Caco-2 (cell line): Measurements from ENCODE around the gene NDUFB10. TPM values are rescaled to one million over a fixed set of nuclear protein-coding genes. Genes with fewer than 3 reads are reported as not detected.
A peak's percentile ranks its signal among the peaks of the same experiment; 100 is the strongest.

ENCODE experiments used
- BruUV-seq: library from RNA; stranded (reverse); fragments of 400-500 nt; replicated peaks from 2 replicates; lab custom pipeline; 2021; lab: Mats Ljungman, UMichigan
- CTCF ChIA-PET: fragments of 300-600 bp; sonication (Branson Sonifier 250); formaldehyde crosslinking; loops from one replicate; lab custom pipeline; 2022; ENCODE audit warnings: antibody characterized with exemption; lab: Charles Lee
- POLR2A ChIA-PET: fragments of 300-600 bp; sonication (Branson Sonifier 250); formaldehyde crosslinking; loops from one replicate; lab custom pipeline; 2022; ENCODE audit warnings: antibody characterized with exemption; lab: Charles Lee
- DNase-seq, 2 experiments: peaks; one replicate each; pipeline versions ENCODE4 v3.0.0 to v3.0.0-alpha.2; 2020 to 2022
- H3K27me3 ChIP-seq: replicated peaks from 2 replicates; pipeline ENCODE4 v1.6.0; 2011; ENCODE audit warnings: low read length; ENCODE audit not compliant: control insufficient read depth, insufficient read depth
- H3K36me3 ChIP-seq: 2 replicates; pipeline ENCODE4 v1.5.1; 2011; ENCODE audit warnings: low read length; ENCODE audit not compliant: control insufficient read depth, insufficient read depth
- H3K4me1 ChIP-seq: fragments of 250-450 bp; sonication (Bioruptor Pico); 2 replicates; pipeline ENCODE4 v1.5.1; 2020; ENCODE audit warnings: mild to moderate bottlenecking
- H3K4me3 ChIP-seq: 2 replicates; pipeline ENCODE4 v1.5.1; 2011; ENCODE audit warnings: low read depth, mild to moderate bottlenecking, control low read depth, low read length
- H3K9me3 ChIP-seq: fragments of 250-450 bp; sonication (Bioruptor Pico); 2 replicates; pipeline ENCODE4 v1.5.1; 2020; ENCODE audit warnings: mild to moderate bottlenecking, moderate library complexity
- H3K27ac Mint-ChIP-seq: one replicate; pipeline ENCODE4 v1.8.0; 2022; ENCODE audit warnings: mixed read lengths; ENCODE audit not compliant: unreplicated experiment
- H3K27me3 Mint-ChIP-seq: one replicate; pipeline ENCODE4 v1.8.0; 2022; ENCODE audit warnings: mixed read lengths; ENCODE audit not compliant: insufficient read depth, unreplicated experiment
- H3K36me3 Mint-ChIP-seq: one replicate; pipeline ENCODE4 v1.8.0; 2022; ENCODE audit warnings: mild to moderate bottlenecking, mixed read lengths; ENCODE audit not compliant: insufficient read depth, unreplicated experiment
- H3K4me1 Mint-ChIP-seq: one replicate; pipeline ENCODE4 v1.8.0; 2022; ENCODE audit warnings: low read depth, mixed read lengths; ENCODE audit not compliant: unreplicated experiment
- H3K4me3 Mint-ChIP-seq: one replicate; pipeline ENCODE4 v1.8.0; 2022; ENCODE audit warnings: mild to moderate bottlenecking, moderate library complexity, mixed read lengths; ENCODE audit not compliant: unreplicated experiment
- H3K9me3 Mint-ChIP-seq: one replicate; pipeline ENCODE4 v1.8.0; 2022; ENCODE audit warnings: mixed read lengths; ENCODE audit not compliant: unreplicated experiment
- intact Hi-C: fragments of 100-400 bp; cut with micrococcal nuclease; formaldehyde crosslinking; loops from one replicate; pipeline ENCODE4 v1.10.0; 2022; ENCODE audit not compliant: unreplicated experiment
- total RNA-seq: library from RNA; stranded (reverse); gene quantifications from 2 replicates; pipeline ENCODE4 v1.2.3, GENCODE V29; 2022
- TF ChIP-seq, protein P1 (sequence below), 2 experiments: fragments of 200-600 bp in 1 of 2; IDR thresholded peaks; 1 replicate in 1 of 2; 2 replicates in 1 of 2; pipeline versions ENCODE4 v1.5.1 to v1.8.0; 2011 to 2022; ENCODE audit warnings: antibody characterized with exemption in 1 of 2, control low read depth in 1 of 2, inconsistent platforms in 1 of 2, low read depth in 1 of 2, low read length in 1 of 2, mild to moderate bottlenecking in 1 of 2, moderate library complexity in 1 of 2; ENCODE audit not compliant: insufficient read depth in 1 of 2, severe bottlenecking in 1 of 2, unreplicated experiment in 1 of 2

Gene NDUFB10
- total RNA-seq, 1 experiment from 2014 or later = 128 TPM

DNA sequence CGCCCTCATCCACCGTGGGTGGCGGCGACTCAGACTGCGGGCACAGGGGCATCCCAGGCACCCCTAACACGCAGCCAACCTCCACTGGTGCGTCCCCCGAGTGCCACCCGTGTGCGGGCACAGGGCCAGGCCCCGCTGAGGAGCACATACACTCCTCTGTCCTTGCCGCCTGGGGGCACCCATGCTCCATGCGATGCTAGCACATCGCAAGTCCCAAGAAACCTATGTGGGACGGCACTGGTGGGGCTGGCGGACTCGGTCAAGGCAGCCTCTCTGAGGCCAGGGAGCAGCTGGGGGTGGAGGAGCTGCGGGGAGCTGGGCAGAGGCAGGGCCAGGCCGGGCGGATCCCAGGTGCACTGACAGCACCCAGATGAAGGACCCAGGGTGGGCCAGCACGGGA, 46.3 kb downstream of the NDUFB10 start:
- intact Hi-C loops = no loop called here
- no peaks in the 10 kb centered on the region for H3K27me3 ChIP-seq
- H3K4me1 Mint-ChIP-seq = peaks cover 5% of the 10 kb centered on the region
- no peak overlapping the region for H3K4me3 ChIP-seq
- peak overlapping the region; percentile 51 for H3K27ac Mint-ChIP-seq
- DNase-seq = no peak
- CTCF ChIA-PET = no interaction called here
- H3K4me1 ChIP-seq = peaks cover 15% of the 10 kb centered on the region; the same call in 1 of the 2 replicates
- no peaks in the 10 kb centered on the region; the same call in 1 of the 2 replicates for H3K36me3 ChIP-seq
- no peaks in the 10 kb centered on the region for H3K9me3 ChIP-seq
- TF ChIP-seq, protein P1, sequence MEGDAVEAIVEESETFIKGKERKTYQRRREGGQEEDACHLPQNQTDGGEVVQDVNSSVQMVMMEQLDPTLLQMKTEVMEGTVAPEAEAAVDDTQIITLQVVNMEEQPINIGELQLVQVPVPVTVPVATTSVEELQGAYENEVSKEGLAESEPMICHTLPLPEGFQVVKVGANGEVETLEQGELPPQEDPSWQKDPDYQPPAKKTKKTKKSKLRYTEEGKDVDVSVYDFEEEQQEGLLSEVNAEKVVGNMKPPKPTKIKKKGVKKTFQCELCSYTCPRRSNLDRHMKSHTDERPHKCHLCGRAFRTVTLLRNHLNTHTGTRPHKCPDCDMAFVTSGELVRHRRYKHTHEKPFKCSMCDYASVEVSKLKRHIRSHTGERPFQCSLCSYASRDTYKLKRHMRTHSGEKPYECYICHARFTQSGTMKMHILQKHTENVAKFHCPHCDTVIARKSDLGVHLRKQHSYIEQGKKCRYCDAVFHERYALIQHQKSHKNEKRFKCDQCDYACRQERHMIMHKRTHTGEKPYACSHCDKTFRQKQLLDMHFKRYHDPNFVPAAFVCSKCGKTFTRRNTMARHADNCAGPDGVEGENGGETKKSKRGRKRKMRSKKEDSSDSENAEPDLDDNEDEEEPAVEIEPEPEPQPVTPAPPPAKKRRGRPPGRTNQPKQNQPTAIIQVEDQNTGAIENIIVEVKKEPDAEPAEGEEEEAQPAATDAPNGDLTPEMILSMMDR (IDR thresholded peaks at IDR 0.05; ENCODE audit: insufficient read depth in 1 of 2, low read depth in 1 of 2, low read length in 1 of 2, severe bottlenecking in 1 of 2, unreplicated experiment in 1 of 2) = no peak
- H3K27me3 Mint-ChIP-seq = no peaks in the 10 kb centered on the region
- H3K4me3 Mint-ChIP-seq = peak overlapping the region; percentile 45
- POLR2A ChIA-PET = no interaction called here
- peaks cover 42% of the 10 kb centered on the region for H3K36me3 Mint-ChIP-seq
- H3K9me3 Mint-ChIP-seq = no peaks in the 10 kb centered on the region
- BruUV-seq = no TSS peak

DNA sequence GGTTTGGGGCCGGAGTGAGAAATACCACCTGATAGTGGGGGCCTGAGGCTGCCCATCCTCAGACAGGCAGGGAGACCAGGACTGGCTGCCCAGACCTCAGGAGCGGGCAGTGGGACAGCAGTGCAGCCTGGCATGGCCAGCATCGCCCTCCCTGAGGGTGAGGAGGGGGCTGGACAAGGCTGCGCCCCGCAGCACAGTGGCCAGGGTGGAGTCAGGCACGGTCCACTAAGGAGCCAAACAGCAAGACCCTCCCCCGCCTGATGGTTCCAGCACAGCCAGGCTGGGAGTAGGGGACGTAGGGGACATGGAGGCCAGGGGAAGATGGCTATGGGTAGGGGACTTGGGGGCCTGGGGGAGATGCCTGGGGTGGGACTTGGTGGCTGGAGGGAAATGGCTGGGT, 47.0 kb downstream of the NDUFB10 start:
- intact Hi-C loops = no loop called here
- Histone ChIP-seq H3K36me3 (no peaks in the 10 kb centered on the region; the same call in 1 of the 2 replicates), H3K4me1 (peaks cover 15% of the 10 kb centered on the region; the same call in 1 of the 2 replicates), H3K9me3 (no peaks in the 10 kb centered on the region), H3K27me3 (no peaks in the 10 kb centered on the region), H3K4me3 (no peak overlapping the region)
- H3K4me3 Mint-ChIP-seq = peak overlapping the region; percentile 45
- TF ChIP-seq, protein P1 (IDR thresholded peaks at IDR 0.05; ENCODE audit: insufficient read depth in 1 of 2, low read depth in 1 of 2, low read length in 1 of 2, severe bottlenecking in 1 of 2, unreplicated experiment in 1 of 2) = no peak
- H3K9me3 Mint-ChIP-seq = no peaks in the 10 kb centered on the region
- ChIA-PET POLR2A (no interaction called here), CTCF (no interaction called here)
- no peak for DNase-seq
- no TSS peak for BruUV-seq
- peaks cover 5% of the 10 kb centered on the region for H3K4me1 Mint-ChIP-seq
- H3K36me3 Mint-ChIP-seq = peaks cover 36% of the 10 kb centered on the region
- peak overlapping the region; percentile 51 for H3K27ac Mint-ChIP-seq
- H3K27me3 Mint-ChIP-seq = no peaks in the 10 kb centered on the region

DNA sequence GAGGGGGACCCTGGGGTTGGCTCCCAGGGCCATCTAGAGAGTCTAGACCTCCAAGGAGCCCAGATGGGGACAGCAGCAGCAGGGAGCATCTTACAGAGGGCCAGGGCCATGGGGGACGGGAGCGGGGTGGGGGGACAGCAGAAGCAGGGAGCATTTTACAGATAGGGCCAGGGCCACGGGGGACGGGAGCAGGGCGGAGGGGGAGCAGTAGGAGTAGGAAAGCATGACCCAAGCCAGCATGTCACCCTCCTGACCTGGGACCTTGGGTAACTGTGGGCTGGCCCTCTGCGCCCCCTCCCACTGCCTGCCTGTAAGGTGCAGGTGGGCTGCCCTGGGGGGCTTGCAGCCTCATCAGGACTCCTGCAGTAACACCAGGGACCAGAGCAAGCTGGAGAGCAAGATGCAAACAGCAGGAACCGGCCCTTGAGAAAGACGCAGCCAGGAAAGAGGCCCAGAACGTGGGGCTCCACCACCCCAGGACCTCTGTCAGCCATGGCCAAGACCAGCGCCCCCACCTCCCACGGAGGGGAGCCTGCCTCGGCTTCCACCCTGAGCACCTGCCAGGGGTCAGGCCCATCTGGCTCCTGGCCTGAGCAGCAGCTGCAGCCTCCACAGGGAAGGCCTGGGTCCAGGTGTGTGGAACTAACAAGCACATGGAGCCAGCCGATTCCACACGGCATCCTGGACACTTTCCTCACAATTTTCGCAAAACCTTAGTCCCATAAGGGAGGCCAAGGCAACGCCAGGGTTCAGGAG, 47.9 kb downstream of the NDUFB10 start:
- intact Hi-C loops = no loop called here
- Histone ChIP-seq H3K27me3 (no peaks in the 10 kb centered on the region), H3K36me3 (no peaks in the 10 kb centered on the region; the same call in 1 of the 2 replicates), H3K4me3 (no peak overlapping the region), H3K9me3 (no peaks in the 10 kb centered on the region), H3K4me1 (peaks cover 15% of the 10 kb centered on the region; the same call in 1 of the 2 replicates)
- CTCF ChIA-PET = no interaction called here
- Mint-ChIP-seq H3K27me3 (no peaks in the 10 kb centered on the region), H3K36me3 (peaks cover 31% of the 10 kb centered on the region), H3K4me3 (peak overlapping the region; percentile 77), H3K9me3 (no peaks in the 10 kb centered on the region), H3K27ac (peak overlapping the region; percentile 53), H3K4me1 (peaks cover 5% of the 10 kb centered on the region)
- DNase-seq = no peak
- TF ChIP-seq, protein P1 (IDR thresholded peaks at IDR 0.05; ENCODE audit: insufficient read depth in 1 of 2, low read depth in 1 of 2, low read length in 1 of 2, severe bottlenecking in 1 of 2, unreplicated experiment in 1 of 2) = no peak
- POLR2A ChIA-PET = no interaction called here
- BruUV-seq = no TSS peak
